ENCODE measurements around the gene CALY.

CALY gene

DNA sequence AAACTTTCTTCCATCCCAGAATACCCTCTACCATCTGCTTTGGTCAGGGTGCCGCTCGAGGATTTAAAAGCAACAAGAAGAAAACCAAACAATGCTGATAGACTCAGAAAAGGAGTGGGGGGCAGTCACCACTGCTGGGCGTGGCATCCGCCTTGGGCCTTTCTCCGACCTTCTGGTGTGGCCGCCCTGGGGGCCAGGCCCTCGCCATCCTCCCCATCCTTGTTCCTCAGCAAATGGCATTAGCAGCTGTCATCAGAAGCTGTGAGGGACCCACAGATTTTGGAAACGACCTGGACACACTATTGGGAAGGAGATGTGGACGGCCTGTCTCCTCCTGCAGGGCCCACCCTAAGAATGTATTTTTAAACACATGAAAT, 23.9 kb downstream of the CALY start:
- no peak for DNase-seq

GRCh38 chr10:133312016-133312768, 24.5 kb downstream of the CALY start:
- DNase-seq: no peak

DNA sequence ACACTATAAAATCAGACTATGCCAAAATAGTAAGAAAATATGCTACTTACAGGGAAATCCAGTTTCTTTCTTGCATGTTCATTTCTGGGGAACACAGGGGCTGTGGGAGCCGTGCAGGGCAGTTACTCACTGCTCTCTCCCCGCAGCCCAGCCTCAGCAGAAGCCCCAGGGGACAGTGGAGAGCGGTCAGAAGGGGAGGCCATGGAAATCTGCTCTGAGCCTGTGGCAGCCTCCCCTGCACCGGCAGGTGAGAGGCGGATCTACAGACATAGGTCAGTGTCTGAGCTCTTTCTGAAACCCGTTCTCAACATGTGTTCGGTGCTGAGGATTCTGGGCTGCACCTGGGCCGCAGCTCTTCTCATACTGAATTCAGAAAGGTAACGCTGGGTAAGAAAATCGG, 25.1 kb downstream of the CALY start:
- DNase-seq: no peak

- DNase-seq: no peak
Measured at GRCh38 chr10:133310789-133311188, 25.9 kb downstream of the CALY start.

DNA sequence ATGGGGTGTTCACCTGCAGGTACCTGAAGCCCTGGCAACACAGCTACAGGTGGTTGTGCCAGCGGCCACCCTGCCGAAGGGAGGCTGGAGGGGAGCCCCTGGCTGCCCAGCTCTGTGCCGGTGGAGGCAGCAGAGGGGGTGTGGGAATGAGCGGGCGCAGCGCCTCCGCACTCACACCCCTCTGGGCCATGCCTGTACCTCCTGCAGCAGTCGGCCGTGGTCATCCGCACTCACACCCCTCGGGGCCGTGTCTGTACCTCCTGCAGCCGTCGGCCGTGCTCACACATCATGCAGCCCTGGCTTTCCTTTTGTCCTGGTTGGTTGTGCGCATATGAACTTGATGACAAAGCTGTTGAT, 26.3 kb downstream of the CALY start:
- no peak for DNase-seq

GRCh38 chr10:133309720-133310398, 26.8 kb downstream of the CALY start:
- DNase-seq: no peak

DNA sequence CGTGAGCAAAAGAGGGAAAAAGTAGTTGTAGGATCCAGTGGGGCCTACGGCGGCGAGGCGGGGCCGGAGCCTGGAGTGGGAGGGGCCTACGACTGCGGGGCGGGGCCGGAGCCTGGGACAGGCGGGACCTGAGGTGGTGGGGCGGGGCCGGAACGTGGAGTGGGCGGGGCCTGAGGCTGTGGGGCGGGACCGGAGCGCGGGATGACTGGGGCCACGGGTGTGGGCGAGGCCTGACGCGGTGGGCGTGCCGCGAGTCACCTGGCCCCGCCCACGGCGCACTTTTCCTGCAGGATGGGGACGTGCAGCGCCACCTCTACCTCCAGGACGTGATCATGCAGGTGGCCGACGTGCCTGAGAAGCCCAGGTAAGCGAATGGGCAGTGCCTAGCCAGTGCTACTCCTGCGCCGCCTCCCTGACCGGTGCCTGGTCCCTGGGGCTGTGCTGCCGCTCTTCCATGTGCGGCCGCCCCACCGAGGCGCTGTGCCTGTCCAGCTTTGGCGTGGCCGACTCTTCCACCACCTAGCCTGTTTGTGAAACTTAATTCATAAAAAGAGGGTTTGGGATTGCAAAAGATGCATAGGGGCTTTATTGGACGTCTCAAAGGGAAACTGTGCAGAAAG, 27.5 kb downstream of the CALY start:
- peak in 55 of 56 donors; percentile 68 to 94 (median 88) for DNase-seq

- DNase-seq: peak in 52 of 56 donors; percentile 38 to 94 (median 86)
Measured at GRCh38 chr10:133308421-133309099, 28.1 kb downstream of the CALY start, which contains the start of the genes TUBGCP2 and ZNF511. Gene TUBGCP2, minus strand, starts transcription at chr10:133308872. Its CDS starts 5,931 bp downstream, at chr10:133302941. Gene ZNF511, plus strand, starts transcription at chr10:133308914. Its CDS starts 30 bp downstream, at chr10:133308944.

- peak in 10 of 56 donors; percentile 6 to 56 (median 42) for DNase-seq
Measured at GRCh38 chr10:133307776-133308420, 28.8 kb downstream of the CALY start.

DNA sequence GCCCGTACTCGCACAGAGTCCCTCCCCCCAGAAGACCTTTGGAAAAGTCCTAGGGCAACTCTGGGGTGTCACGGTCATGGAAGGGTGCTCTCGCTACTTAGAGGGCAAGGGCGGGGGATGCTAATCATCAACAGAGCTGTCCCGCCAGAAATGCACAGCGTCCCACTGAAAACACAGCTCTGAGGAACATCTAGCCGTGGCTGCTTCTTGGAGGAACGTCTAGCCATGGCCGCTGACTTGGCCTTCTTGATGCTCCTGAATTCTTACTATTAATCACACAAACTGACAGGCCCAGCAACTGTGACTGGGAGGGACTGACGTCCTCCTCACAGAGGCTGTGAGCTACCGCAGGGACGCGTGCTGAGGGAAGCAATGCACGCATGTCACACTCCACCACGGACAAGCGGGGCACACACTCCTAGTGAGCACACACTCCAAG, 29.7 kb downstream of the CALY start:
- no peak for DNase-seq

GRCh38 chr10:133306097-133306476, 30.6 kb downstream of the CALY start:
- no peak for DNase-seq

GRCh38 chr10:133303206-133303605, 33.5 kb downstream of the CALY start:
- DNase-seq: no peak

DNA sequence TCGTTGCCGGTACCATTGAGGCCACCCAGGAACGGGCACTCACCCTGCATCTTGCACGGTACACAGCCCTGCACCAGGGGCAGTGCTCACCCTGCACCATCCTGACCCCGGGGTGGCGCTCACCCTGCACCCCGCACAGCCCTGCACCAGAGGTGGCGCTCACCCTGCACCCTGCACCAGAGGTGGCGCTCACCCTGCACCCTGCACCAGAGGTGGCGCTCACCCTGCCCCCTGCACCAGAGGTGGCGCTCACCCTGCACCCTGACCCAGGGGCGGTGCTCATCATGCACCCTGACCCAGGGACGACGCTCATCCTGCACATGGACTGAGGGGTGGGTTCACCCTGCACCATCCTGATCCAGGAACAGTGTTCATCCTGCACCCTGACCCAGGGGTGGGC, 34.5 kb downstream of the CALY start:
- no peak for DNase-seq

GRCh38 chr10:133299738-133300137, 37.0 kb downstream of the CALY start:
- DNase-seq: no peak

GRCh38 chr10:133299224-133299623, 37.5 kb downstream of the CALY start:
- no peak for DNase-seq

DNA sequence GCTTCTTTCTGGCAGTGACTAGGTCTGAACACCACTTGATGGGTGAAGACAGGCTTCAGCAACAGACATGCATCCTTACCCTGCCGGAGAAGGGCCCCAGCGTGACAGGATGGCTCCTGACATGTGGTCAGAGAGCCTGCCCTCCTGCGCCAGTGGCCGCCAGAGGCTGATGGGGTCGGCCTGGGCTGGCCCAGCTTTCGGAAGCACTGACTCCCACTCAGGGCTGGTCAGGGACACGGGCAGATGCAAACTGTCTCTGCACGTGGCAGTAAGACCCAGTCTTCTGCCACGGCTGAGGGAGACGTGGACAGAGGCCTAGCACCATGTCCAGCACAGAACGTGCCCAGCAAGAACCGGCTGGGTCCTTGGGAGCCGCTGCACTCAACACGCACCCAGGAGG, 38.2 kb downstream of the CALY start:
- DNase-seq: no peak

GRCh38 chr10:133297504-133297903, 39.2 kb downstream of the CALY start:
- DNase-seq: no peak

DNA sequence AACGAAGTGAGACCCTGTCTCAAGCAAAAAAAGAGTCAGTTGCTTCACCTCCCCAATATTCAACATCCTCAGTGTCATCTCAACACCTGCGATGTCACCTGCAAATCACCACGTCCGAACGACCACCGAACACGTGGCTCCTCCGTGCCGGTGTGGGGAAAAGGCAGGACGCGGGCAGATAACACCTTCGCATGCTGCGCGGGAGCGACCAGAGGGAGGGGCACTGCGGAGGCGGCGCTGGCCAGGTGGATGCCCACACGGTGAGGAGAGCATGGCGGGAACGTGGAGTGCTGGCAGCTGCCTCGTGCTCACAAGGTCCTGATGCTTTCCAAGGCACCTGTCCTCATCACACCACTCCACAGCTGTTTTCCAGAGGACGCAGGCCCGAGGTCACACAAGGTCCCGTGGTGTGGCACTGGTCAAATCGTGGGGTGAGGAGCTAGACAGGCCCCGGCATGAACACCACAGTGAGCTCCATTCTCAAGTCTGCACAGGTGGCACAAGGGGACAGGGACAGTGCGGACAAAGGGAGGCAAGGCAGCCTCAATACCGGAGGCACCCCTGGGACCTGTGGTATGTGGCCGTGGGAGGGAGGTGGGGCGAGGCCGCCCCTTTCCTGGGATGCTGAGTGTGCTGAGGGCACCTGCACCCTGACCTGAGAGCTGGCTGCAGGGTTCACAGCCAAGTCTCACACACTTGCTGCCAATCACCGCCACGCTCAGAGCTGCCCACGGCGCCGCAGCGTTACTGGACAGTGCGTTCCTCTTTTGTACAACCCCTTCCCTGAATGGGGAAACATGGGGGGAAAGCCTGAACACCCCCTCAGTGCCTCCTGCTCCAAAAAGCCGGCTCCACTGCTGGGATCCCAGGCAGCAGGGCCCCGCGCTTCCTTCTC, 41.0 kb downstream of the CALY start:
- DNase-seq: no peak

DNA sequence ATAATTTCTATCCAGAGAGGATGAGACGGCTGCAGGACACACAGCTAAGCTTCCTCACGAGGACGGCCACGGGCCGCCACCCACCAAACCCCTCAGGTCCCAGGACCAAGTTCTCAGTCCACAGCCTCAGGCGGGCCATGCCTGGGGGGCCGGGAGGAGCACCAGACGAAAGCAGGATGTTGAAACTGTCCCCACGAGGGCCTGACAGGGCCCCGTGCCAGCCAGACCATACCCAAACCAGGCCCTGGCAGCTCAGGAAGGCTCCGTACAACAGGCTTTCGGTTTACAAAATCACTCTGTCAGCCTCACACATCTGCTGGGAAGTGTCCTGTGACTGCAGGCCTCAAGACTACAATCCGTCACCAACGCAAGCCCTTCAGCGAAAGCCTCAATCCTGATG, 42.5 kb downstream of the CALY start:
- DNase-seq: peak in 2 of 56 donors; percentile 20 to 26

GRCh38 chr10:133293810-133294119, 42.9 kb downstream of the CALY start:
- no peak for DNase-seq

All from amygdala (tissue), 56 donors.